ENCODE data around the gene PRPS2.

DNA sequence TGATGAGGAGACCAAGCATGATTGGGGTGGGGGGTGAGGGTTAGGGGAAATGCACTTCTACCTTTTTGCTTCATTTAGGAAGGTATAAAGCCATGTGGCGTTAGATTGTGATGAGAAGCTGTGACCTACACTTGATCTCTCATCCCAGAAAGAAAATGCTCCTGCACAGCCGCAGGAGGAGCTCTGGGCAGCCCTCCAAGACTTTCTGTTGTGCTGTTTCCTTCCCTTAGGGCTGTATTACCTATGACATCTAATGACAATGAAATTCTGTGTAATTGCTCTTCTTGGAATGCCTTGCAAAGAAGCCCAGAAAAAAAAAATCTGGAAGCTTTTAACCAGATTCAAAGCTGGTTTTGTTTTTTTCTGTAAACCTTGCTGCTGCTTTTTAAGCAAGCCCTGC is 13.4 kb downstream of the PRPS2 start:
- TF ChIP-seq, protein P1, sequence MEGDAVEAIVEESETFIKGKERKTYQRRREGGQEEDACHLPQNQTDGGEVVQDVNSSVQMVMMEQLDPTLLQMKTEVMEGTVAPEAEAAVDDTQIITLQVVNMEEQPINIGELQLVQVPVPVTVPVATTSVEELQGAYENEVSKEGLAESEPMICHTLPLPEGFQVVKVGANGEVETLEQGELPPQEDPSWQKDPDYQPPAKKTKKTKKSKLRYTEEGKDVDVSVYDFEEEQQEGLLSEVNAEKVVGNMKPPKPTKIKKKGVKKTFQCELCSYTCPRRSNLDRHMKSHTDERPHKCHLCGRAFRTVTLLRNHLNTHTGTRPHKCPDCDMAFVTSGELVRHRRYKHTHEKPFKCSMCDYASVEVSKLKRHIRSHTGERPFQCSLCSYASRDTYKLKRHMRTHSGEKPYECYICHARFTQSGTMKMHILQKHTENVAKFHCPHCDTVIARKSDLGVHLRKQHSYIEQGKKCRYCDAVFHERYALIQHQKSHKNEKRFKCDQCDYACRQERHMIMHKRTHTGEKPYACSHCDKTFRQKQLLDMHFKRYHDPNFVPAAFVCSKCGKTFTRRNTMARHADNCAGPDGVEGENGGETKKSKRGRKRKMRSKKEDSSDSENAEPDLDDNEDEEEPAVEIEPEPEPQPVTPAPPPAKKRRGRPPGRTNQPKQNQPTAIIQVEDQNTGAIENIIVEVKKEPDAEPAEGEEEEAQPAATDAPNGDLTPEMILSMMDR (conservative IDR thresholded peaks at IDR 0.05; ENCODE audit: low read depth, low read length) = no peak
- no peak for TF ChIP-seq EZH2phosphoT487 (IDR thresholded peaks at IDR 0.05; ENCODE audit: borderline replicate concordance, low read length)
- TF ChIP-seq EZH2 (IDR thresholded peaks at IDR 0.05; ENCODE audit: low read length, unreplicated experiment) = no peak

Measured in PC-3 (cell line).